Inflammatory macrophage (primary cell): Measurements from ENCODE around the gene SUPT6H.
"Not testable (repeated sequence)": the region's sequence is repeated elsewhere in the genome, so short reads cannot be mapped to it uniquely, and the experiment has no call there.

Source experiments
- DNase-seq, 2 donors: peaks; one replicate each; pipeline ENCODE4 v3.0.0-alpha.2; 2020 to 2022

The SUPT6H gene

GRCh38 chr17:28720247-28720996, 58.4 kb downstream of the SUPT6H start:
- DNase-seq = peak in 1 of 2 donors; percentile 30

- not testable (repeated sequence) for DNase-seq
Measured at GRCh38 chr17:28720997-28721329, 59.0 kb downstream of the SUPT6H start.

GRCh38 chr17:28722417-28723158, 60.6 kb downstream of the SUPT6H start:
- DNase-seq = no peak

DNA sequence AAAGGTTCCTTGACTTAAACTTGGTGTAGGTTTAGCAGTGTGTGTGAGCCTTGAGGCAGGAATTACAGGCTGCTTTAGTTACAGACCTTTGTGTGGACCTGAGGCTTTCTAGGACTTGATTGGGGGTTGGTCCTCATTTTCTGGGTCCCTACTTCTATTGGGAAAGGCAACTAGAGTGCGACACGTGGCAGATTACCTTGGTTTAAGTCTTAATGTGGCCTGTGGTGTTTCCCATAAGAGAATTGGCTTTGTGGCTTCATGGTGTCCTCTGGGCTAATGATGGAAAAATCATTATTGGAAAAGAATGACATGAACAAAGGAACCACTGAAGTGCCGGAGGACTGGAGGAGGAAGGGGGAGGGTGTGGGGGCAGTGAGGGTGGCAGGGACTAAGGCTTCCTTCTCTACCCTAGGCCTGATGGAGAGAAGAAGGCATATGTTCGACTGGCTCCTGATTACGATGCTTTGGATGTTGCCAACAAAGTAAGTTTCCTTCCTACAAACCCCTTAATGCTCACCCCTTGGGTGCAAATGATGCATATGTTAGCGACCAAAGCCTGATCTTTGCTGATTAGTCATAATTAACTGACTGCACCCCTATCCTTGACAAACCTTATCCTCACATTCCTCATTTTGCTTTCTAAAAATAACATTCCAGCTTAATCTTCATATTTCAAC, 61.3 kb downstream of the SUPT6H start:
- DNase-seq = no peak

DNA sequence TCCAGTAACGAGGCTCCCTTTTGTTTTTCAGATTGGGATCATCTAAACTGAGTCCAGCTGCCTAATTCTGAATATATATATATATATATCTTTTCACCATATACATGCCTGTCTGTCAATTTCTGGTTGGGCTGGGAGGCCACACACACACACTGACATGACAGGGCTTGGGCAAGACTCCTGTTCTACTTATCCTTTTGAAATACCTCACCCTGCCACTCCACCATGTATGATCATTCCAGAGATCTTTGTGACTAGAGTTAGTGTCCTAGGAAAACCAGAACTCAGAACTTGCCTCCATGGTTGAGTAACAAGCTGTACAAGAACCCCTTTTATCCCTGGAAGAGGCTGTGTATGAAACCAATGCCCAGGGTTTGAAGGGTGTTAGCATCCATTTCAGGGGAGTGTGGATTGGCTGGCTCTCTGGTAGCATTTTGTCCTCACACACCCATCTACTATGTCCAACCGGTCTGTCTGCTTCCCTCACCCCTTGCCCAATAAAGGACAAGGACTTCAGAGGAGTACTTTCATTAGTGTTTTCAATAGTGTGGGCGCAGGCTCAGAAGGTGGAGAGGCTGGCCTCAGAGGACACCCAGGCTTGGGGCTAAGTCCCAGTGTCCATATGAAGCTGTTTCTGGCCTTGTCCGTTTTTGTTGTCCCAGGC, 62.0 kb downstream of the SUPT6H start:
- not testable (repeated sequence) for DNase-seq

GRCh38 chr17:28724500-28725165, 62.6 kb downstream of the SUPT6H start:
- no peak for DNase-seq

GRCh38 chr17:28725166-28725659, 63.2 kb downstream of the SUPT6H start:
- DNase-seq = no peak

GRCh38 chr17:28725660-28726225, 63.7 kb downstream of the SUPT6H start:
- peak; percentile 39 to 59 for DNase-seq

- DNase-seq = peak; percentile 59 to 74
Measured at GRCh38 chr17:28726226-28726626, 64.2 kb downstream of the SUPT6H start, which contains the start of gene TLCD1. Gene TLCD1 (minus strand): TSS chr17:28726233. CDS start chr17:28726097, 136 bp downstream.

DNA sequence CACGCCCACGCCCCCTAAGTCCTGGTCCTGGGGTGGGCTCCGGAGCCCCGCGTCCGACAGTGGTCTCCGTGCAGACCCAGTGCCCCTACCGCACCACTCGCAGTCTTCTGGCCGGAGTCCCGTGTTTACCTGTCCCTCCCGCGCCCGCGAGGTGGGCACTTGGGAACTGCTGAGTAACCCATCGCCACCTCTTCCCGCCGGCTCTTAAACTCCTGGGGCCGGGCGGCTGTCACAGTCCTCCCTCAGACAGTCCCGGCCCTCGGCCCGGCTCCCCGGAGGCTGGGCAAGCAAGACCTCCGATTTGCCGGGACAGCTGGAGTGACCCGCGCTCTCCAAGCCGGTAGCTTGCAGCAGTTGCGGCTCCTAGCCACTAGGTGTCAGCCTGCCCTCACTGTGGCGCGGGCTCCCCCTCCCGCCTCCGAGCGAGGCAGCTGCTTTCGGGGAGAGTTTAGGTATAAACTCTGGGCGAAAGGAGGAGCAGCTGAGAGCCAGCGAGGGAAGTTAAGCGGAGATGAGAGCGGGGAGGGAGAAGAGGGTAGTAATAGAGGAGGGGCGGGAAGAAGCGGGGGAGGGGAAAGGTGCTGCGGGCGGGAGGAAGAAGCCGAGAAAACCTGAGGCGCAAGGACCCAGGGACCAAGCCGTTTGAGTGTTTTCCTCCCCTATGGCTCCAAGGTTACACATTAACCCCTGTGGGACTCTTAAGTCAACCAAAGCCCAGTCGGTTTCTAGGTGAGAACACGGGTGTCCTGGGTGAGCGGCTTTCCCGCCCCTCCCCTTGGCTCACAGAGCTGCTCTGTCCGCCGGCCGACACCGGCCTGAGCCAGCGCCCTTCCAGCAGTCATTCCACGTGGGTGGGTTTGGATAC, 64.9 kb downstream of the SUPT6H start:
- peak; percentile 93 to 95 for DNase-seq

- DNase-seq = peak; percentile 97 to 99
Measured at GRCh38 chr17:28728364-28729200, 66.6 kb downstream of the SUPT6H start, which contains the start of gene NEK8. Gene NEK8 (plus strand): TSS chr17:28728788. CDS start chr17:28728814, 26 bp downstream.

DNA sequence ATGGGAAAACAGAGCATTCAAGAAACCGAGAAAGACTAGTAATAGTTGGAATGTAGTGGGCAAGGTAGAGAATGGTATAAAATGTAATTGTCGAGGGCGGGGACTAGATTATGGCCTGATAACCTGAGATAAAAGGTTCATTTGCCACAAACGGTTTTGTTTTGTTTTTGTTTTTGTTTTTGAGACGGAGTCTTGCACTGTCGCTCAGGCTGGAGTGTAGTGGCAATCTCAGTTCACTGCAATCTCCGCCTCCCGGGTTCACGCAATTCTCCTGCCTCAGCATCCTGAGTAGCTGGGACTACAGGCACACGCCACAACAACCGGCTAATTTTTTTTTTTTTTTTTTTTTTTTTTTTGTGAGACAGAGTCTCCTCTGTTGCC, 67.9 kb downstream of the SUPT6H start:
- no peak for DNase-seq

GRCh38 chr17:28733346-28733745, 71.3 kb downstream of the SUPT6H start:
- DNase-seq = no peak

GRCh38 chr17:28734712-28735241, 72.8 kb downstream of the SUPT6H start:
- no peak for DNase-seq

- DNase-seq = no peak
Measured at GRCh38 chr17:28735242-28735722, 73.3 kb downstream of the SUPT6H start.

- DNase-seq = not testable (repeated sequence)
Measured at GRCh38 chr17:28735913-28736769, 74.1 kb downstream of the SUPT6H start.

GRCh38 chr17:28737316-28737715, 75.3 kb downstream of the SUPT6H start:
- no peak for DNase-seq
